Kasumi-1 (cell line): Measurements from ENCODE around the gene MS4A12.
"Not testable (repeated sequence)": the region's sequence is repeated elsewhere in the genome, so short reads cannot be mapped to it uniquely, and the experiment has no call there.

Source experiments
- DNase-seq, 2 experiments: peaks; one replicate each; lab custom pipeline; 2025; lab: John Stamatoyannopoulos, UW

The MS4A12 gene

DNA sequence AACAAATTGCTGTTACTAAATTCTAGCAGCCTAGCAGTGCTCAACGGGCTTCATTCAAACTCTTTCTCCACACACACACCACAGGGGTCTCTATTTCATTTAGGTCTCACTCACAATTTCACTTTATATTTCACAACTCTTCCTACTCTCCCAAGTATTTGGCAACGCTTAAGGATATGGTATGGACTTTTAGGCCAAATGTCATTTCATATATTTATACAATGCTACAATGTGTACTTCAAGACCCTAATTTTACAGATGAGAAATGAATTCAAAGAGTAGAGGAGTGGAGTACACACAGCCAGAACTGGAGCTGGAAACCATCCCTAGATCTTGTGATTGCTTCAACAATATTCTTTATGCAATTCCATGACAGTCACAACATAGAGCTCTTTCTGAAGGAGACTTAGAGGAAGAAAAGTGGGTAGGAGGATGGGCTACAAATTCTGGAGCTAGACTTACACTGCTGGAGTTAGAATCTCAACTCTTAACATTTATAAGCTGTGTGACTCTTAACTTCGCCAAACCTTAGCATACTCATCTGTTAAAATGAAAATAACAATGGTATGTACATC lies 20.2 kb downstream of the MS4A12 start:
- no peak for DNase-seq

DNA sequence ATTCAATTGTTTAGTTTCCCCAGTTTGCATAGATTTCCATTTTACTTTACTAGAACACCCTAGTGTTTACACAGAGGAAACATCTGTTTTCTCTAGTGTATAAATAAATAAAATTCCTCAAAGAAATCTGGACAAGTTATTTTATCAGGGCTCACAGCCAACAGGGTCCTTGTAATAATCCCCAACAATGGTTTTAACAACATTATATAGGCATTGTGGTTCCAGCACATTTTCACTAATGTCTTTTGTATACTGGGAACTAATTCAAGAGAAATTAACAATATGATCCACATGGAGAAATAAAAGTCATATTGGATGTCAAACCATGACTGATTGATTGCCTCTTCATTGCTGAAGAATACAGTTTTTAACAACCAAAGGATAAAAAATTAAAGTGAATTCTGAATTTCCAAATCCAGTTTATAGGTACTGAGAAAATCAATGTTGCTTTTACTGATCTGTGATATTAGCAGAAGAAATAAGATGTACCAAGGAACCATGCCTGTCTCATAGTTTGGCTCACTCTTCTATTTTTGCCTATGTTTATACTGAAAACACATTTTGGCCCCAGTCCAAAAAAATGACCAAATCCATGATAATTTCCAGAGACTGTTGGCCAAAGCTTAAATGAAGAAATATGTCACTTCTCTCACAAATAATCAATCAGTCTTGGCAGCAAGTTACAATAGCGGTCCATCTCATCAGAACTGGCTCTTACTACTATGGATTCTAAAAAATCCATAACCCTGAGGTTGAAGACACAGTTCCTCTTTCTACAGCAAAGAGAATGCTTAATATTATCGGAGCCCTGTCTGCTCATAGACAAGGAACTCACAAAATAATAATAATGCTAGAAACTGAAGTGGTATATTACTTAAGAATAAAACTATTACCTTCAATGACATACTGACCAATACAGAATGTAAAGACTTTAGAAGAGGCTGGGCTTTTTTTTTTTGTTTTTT lies 21.2 kb downstream of the MS4A12 start:
- peak; percentile 3 to 4 for DNase-seq

DNA sequence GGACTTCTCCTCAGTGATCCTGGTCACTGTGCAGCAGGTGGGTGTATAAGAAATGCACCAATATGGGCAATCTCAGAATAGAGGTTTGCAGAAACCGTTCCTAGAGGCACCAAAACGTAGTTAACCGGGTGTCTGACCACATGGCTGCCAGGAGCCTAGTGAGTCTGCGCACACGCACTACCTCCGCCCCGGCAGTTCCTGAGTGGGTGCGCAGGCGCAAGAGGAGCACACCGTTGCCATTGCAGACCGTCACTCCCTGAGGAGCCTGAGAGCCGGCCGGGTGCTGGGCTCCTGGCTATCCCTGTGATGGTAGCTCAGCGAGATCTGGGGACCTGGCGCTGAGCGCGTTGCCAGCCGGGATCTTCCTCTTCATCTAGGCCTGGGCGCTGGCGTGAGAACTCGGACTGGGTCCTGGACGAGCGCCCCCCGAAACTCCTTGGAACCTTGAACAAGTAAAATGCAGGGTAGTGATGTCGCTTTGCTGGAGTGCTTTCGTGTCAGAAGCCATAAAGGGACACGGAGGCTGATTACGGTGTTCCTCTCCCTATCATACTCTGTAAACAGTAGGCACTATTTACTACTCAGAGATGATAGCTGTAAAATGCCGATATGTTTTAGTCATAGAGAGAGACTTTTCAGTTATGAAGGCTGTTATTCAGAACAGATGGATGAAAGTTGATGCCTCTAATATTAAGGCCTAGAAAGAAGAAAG lies 22.7 kb downstream of the MS4A12 start, which contains the start of gene MS4A13:
Gene MS4A13 (plus strand): TSS at position 249 of the 712 bp plus-strand sequence. CDS start 2,692 bp downstream, outside the sequence.
- no peak for DNase-seq

DNA sequence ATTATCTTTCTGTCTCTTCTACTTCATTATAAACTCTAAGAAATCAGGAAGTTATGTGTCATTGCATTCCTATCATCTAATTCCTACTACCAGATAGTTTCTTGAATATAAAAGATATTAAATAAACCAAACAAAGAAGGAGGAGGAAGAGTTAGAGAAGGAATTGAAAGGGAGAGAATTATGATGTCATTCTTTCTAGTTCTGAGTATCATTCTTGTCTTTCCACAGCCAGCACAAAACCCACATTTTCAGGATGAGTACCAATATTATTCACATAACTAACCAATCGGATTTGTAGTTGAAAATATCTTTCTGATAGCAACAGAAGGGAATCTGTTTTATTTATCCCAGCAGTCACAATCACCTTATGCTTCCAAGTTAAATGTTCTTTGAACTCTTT lies 35.9 kb downstream of the MS4A12 start:
- no peak for DNase-seq

DNA sequence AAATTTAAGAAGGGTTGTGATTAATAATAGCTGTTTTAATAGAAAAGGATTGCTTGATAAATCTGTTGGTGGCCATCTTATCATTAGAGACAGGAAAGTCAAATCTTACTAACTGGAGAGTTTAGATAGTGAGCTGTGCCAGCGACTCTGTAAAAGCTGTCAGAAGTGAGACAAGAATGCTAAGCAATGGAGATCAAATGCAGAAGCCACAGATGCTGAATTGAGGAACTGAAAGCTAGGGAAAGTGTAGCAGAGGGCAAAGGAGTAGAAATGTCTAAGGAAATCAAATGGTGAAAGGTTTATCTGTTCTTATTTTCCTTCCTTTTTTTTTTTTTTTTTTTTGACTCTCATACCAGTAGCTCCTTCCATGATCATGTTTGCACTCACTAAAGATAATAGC lies 36.4 kb downstream of the MS4A12 start:
- DNase-seq, result peak; percentile 66 to 72

DNA sequence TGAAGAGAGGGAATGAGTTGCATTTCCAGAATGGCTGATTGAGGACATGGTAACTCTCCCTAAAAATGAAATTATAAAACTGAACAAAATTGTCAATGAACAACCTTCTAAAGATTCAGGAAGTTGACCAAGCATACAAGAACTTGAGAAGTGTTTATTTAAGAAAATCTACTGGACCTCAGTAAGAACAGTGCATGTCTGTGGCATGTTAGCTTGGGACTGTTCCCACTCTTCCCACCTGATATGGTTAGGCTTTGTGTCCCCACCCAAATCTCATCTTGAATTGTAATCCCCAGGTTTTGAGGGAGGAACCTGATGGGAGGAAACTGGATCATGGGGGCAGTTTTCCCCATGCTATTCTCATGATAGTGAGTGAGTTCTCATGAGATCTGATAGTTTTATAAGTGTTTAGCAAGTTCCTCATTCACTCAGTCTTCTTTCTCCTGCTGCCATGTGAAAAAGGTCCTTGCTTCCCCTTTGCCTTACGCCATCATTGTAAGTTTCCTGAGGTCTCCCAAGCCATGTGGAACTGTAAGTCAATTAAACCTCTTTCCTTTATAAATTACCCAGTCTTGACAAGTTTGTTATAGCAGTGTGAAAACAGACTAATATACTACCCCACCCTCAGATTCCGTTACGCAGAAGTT lies 38.0 kb downstream of the MS4A12 start:
- DNase-seq, result peak; percentile 15 to 36

DNA sequence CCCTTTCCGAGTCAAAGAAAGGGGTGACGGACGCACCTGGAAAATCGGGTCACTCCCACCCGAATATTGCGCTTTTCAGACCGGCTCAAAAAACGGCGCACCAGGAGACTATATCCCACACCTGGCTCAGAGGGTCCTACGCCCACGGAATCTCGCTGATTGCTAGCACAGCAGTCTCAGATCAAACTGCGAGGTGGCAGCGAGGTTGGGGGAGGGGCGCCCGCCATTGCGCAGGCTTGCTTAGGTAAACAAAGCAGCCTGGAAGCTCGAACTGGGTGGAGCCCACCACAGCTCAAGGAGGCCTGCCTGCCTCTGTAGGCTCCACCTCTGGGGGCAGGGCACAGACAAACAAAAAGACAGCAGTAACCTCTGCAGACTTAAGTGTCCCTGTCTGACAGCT lies 39.8 kb downstream of the MS4A12 start:
- not testable (repeated sequence) for DNase-seq

DNA sequence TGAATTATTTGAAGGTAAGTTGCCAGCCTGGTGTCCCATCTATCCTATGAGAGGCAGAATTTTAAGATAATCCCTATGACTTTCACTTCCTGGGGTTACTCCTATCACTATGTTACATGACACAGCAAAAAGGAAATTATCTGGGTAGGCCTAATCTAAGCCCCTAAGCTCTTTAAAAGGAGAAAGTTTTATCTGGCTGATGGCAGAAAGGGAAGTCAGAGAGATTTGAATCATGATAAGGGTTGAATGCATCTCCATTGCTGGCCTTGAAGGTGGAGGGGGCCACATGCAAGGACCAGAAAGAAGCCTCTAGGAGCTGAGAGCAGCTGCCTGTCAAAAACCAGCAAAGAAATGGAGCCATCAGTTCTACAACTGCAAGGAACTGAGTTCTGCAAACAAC lies 46.0 kb downstream of the MS4A12 start:
- not testable (repeated sequence) for DNase-seq

DNA sequence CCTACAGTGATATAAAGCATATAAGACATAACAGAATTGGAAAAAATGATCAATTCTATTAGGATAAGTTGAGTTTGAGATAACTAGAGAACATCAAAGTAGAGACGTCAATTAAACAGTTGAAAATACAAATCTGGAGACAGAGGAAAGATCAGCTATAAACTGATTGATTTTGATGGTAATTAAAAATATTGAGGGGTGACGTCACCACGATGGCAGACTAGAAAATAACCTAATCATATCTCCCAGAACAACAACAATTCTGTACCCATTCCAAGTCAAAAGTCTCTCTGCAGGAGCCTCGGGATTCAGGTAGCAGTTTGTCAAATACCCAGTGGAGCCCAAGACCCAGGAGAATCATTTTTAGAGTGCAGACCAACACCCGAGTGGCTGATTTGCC lies 51.5 kb downstream of the MS4A12 start:
- DNase-seq, result no peak
